B cell (primary cell): ENCODE results near the gene C12orf57. TPM values are rescaled to one million over a fixed set of nuclear protein-coding genes. Genes with fewer than 3 reads are reported as not detected.
"Not testable (repeated sequence)": the region's sequence is repeated elsewhere in the genome, so short reads cannot be mapped to it uniquely, and the experiment has no call there.

Experiments used
- ATAC-seq: fragments of 200-7000 bp; cut with Tn5 transposase; one replicate; pipeline ENCODE4 v1.10.0; 2021; ENCODE audit warnings: low read depth, mild to moderate bottlenecking, moderate number of reproducible peaks, moderate library complexity
- CTCF ChIA-PET: fragments of 350-600 bp; sonication (Branson Sonifier 250); formaldehyde crosslinking; loops from one replicate; lab custom pipeline; 2021; ENCODE audit warnings: antibody characterized with exemption, inconsistent platforms; lab: Charles Lee
- POLR2A ChIA-PET: fragments of 350-600 bp; sonication (Branson Sonifier 250); formaldehyde crosslinking; loops from one replicate; lab custom pipeline; 2021; ENCODE audit warnings: antibody characterized with exemption; lab: Charles Lee
- DNase-seq: peaks from one replicate; pipeline ENCODE4 v3.0.0; 2013
- H2AFZ ChIP-seq: 2 replicates; pipeline ENCODE4 v1.6.1; 2012; ENCODE audit warnings: mild to moderate bottlenecking, low read depth, low read length; ENCODE audit not compliant: insufficient read depth, poor library complexity, severe bottlenecking
- H3K27ac ChIP-seq, 2 donors: 1 replicate in 1 of 2; 2 replicates in 1 of 2; pipeline ENCODE4 v1.5.1; 2012 to 2013; ENCODE audit warnings: low read length in 2 of 2, mild to moderate bottlenecking in 2 of 2, moderate library complexity in 1 of 2
- H3K27me3 ChIP-seq, 4 experiments: fragments of 200-600 bp in 1 of 4; sonication (generic) in 1 of 4; replicated peaks in 1 of 4; 1 replicate in 2 of 4; 2 replicates in 2 of 4; pipeline versions ENCODE4 v1.6.1 to v1.7.0; 2013 to 2016; ENCODE audit warnings: low read length in 3 of 4, mild to moderate bottlenecking in 2 of 4, mixed read lengths in 1 of 4, moderate library complexity in 1 of 4; ENCODE audit not compliant: insufficient read depth in 4 of 4, control insufficient read depth in 3 of 4; ENCODE audit errors: control extremely low read depth in 1 of 4
- H3K36me3 ChIP-seq, 2 experiments: replicated peaks in 1 of 2; 1 replicate in 1 of 2; 2 replicates in 1 of 2; pipeline versions ENCODE4 v1.6.1 to v1.7.1; 2013; ENCODE audit warnings: low read length in 1 of 2; ENCODE audit not compliant: insufficient read depth in 2 of 2, control insufficient read depth in 1 of 2; ENCODE audit errors: control extremely low read depth in 1 of 2, extremely low read depth in 1 of 2
- H3K4me1 ChIP-seq, 2 donors: fragments of 200-600 bp in 1 of 2; sonication (generic) in 1 of 2; 1 replicate in 1 of 2; 2 replicates in 1 of 2; pipeline versions ENCODE4 v1.5.1 to v1.6.1; 2013 to 2017; ENCODE audit warnings: low read length in 2 of 2; ENCODE audit not compliant: control insufficient read depth in 2 of 2, insufficient read depth in 2 of 2
- H3K4me2 ChIP-seq: replicated peaks from 2 replicates; pipeline ENCODE3; 2012; ENCODE audit warnings: mild to moderate bottlenecking, low read depth, low read length; ENCODE audit not compliant: poor library complexity, severe bottlenecking
- H3K4me3 ChIP-seq, 5 experiments: fragments of 200-600 bp in 1 of 5; sonication (generic) in 1 of 5; 1 replicate in 3 of 5; 2 replicates in 2 of 5; pipeline versions ENCODE4 v1.5.1 to v1.7.0; 2011 to 2016; ENCODE audit warnings: low read length in 4 of 5, mild to moderate bottlenecking in 4 of 5, low read depth in 2 of 5, control low read depth in 1 of 5, moderate library complexity in 1 of 5; ENCODE audit not compliant: insufficient read depth in 1 of 5; ENCODE audit errors: control extremely low read depth in 1 of 5, extremely low read depth in 1 of 5
- H3K79me2 ChIP-seq: fragments of 200-600 bp; sonication (generic); one replicate; pipeline ENCODE4 v1.6.0; 2016; ENCODE audit warnings: low read length; ENCODE audit not compliant: control insufficient read depth, insufficient read depth
- H3K9ac ChIP-seq: fragments of 200-600 bp; sonication (generic); 2 replicates; pipeline ENCODE4 v1.6.1; 2017; ENCODE audit warnings: mild to moderate bottlenecking, low read length, moderate library complexity
- H3K9me3 ChIP-seq, 3 donors: one replicate each; pipeline versions ENCODE4 v1.6.1 to v1.7.1; 2013; ENCODE audit warnings: low read length in 2 of 3; ENCODE audit not compliant: control insufficient read depth in 2 of 3, insufficient read depth in 1 of 3; ENCODE audit errors: control extremely low read depth in 1 of 3
- H4K20me1 ChIP-seq: 2 replicates; pipeline ENCODE4 v1.6.0; 2012; ENCODE audit warnings: mild to moderate bottlenecking, low read length; ENCODE audit not compliant: insufficient read depth, control insufficient read depth, poor library complexity, severe bottlenecking
- H3K27ac Mint-ChIP-seq: one replicate; pipeline ENCODE4 v1.8.0; 2021; ENCODE audit warnings: mixed read lengths
- H3K27me3 Mint-ChIP-seq: one replicate; pipeline ENCODE4 v1.8.0; 2021; ENCODE audit warnings: mixed read lengths
- H3K4me1 Mint-ChIP-seq: one replicate; pipeline ENCODE4 v1.8.0; 2021; ENCODE audit warnings: mixed read lengths
- H3K4me3 Mint-ChIP-seq: one replicate; pipeline ENCODE4 v1.8.0; 2021; ENCODE audit warnings: mixed read lengths
- H3K9me3 Mint-ChIP-seq: one replicate; pipeline ENCODE4 v1.8.0; 2022; ENCODE audit warnings: mixed read lengths; ENCODE audit not compliant: insufficient read depth
- WGBS: methylation state at CpG from one replicate; pipeline ENCODE4 v1.1.5; 2013; ENCODE audit warnings: missing lambda C conversion rate; ENCODE audit not compliant: insufficient coverage; 5-methylcytosine and 5-hydroxymethylcytosine counted together
- intact Hi-C: fragments of 100-400 bp; cut with micrococcal nuclease; formaldehyde crosslinking; loops from one replicate; pipeline ENCODE4 v1.10.0; 2022
- polyA plus RNA-seq: library from polyadenylated mRNA; depleted of rRNA; stranded (reverse); fragments of >200 nt; gene quantifications from 2 replicates; pipeline ENCODE4 v1.2.3, GENCODE V29; 2012
- total RNA-seq, 2 donors: library from RNA; stranded (reverse); fragments of 120-200 nt in 1 of 2; gene quantifications; 1 replicate in 1 of 2; 2 replicates in 1 of 2; pipeline versions ENCODE4 v1.2.3 to v1.2.4, GENCODE V29; 2013 to 2022
- TF ChIP-seq, protein P1 (sequence below): fragments of 200-600 bp; IDR thresholded peaks from one replicate; pipeline ENCODE4 v1.8.0; 2022; ENCODE audit warnings: antibody characterized with exemption, mild to moderate bottlenecking

C12orf57 gene
- total and polyA plus RNA-seq, 2 donors (not counting 1 experiment from before 2014, with no cell fraction given) = 90.9 to 460 TPM

- TF ChIP-seq, protein P1, sequence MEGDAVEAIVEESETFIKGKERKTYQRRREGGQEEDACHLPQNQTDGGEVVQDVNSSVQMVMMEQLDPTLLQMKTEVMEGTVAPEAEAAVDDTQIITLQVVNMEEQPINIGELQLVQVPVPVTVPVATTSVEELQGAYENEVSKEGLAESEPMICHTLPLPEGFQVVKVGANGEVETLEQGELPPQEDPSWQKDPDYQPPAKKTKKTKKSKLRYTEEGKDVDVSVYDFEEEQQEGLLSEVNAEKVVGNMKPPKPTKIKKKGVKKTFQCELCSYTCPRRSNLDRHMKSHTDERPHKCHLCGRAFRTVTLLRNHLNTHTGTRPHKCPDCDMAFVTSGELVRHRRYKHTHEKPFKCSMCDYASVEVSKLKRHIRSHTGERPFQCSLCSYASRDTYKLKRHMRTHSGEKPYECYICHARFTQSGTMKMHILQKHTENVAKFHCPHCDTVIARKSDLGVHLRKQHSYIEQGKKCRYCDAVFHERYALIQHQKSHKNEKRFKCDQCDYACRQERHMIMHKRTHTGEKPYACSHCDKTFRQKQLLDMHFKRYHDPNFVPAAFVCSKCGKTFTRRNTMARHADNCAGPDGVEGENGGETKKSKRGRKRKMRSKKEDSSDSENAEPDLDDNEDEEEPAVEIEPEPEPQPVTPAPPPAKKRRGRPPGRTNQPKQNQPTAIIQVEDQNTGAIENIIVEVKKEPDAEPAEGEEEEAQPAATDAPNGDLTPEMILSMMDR = no peak
- peak overlapping the region; percentile 89 for H2AFZ ChIP-seq
- no peaks in the 10 kb centered on the region for H3K9me3 ChIP-seq
- H4K20me1 ChIP-seq = no peaks in the 10 kb centered on the region
- Mint-ChIP-seq H3K27me3 (no peaks in the 10 kb centered on the region), H3K9me3 (no peaks in the 10 kb centered on the region), H3K4me1 (peaks cover 2% of the 10 kb centered on the region), H3K27ac (no peak overlapping the region), H3K4me3 (no peak overlapping the region)
- ATAC-seq (no peak), DNase-seq (no peak)
- H3K4me3 ChIP-seq = peak overlapping the region in 4 of 5 experiments; percentile 59 to 86 (median 76)
- CTCF ChIA-PET = interaction anchor here (0.9 to 6.9 kb wide), 3 partner anchors 14 to 32 kb away, joined by 3 to 33 read pairs (median 4); partner anchors contain the start of gene SPSB2
- peak overlapping the region; percentile 92 for H3K9ac ChIP-seq
- H3K27ac ChIP-seq = peak overlapping the region; percentile 82 to 94
- H3K79me2 ChIP-seq = no peaks in the 10 kb centered on the region
- peaks cover 0 to 6% of the 10 kb centered on the region in 2 experiments for H3K36me3 ChIP-seq
- intact Hi-C loops = no loop called here
- H3K4me1 ChIP-seq = peaks cover 14 to 18% of the 10 kb centered on the region in 2 donors
- H3K4me2 ChIP-seq = peak overlapping the region; percentile 92
- H3K27me3 ChIP-seq = no peaks in the 10 kb centered on the region
- WGBS = 94% methylated on average over 2 of the region's 5 CpGs
- POLR2A ChIA-PET = interaction anchor here (1.0 to 1.8 kb wide), 6 partner anchors 9 to 54 kb away, joined by 3 to 8 read pairs (median 6); partner anchors contain the start of genes CDCA3, ENO2, SPSB2 and USP5
Observed at GRCh38 chr12:6905414-6906040, 38.3 kb upstream of the C12orf57 start.

- H3K4me3 ChIP-seq, H3K4me3 Mint-ChIP-seq, H3K9me3 ChIP-seq, H2AFZ ChIP-seq, H3K27ac ChIP-seq, H3K4me1 Mint-ChIP-seq, H3K27me3 ChIP-seq, H3K79me2 ChIP-seq, H3K27me3 Mint-ChIP-seq, intact Hi-C loops, H3K36me3 ChIP-seq, DNase-seq, H3K9me3 Mint-ChIP-seq, H3K27ac Mint-ChIP-seq, ATAC-seq, H3K9ac ChIP-seq, H3K4me2 ChIP-seq, H4K20me1 ChIP-seq: not testable (repeated sequence)
- peaks cover 14 to 18% of the 10 kb centered on the region in 2 donors for H3K4me1 ChIP-seq
- ChIA-PET POLR2A (interaction anchor here (0.7 to 2.0 kb wide), 2 partner anchors 17 to 290 kb away, joined by 4 read pairs; no protein-coding TSS in a partner anchor), CTCF (interaction anchor here (0.9 to 6.9 kb wide), 7 partner anchors 9 to 35 kb away, joined by 3 to 33 read pairs (median 4); partner anchors contain the start of gene SPSB2)
- 100% methylated on average over 9 of the region's 11 CpGs for WGBS
Observed at GRCh38 chr12:6908141-6908540, 35.7 kb upstream of the C12orf57 start.
